Liver (tissue), 9 donors: ENCODE results near the gene IL11RA. TPM values are rescaled to one million over a fixed set of nuclear protein-coding genes. Genes with fewer than 3 reads are reported as not detected.

Experiments
- DNase-seq: peaks from one replicate; pipeline ENCODE4 v3.0.0-alpha.2; 2017; ENCODE audit warnings: low spot score
- H3K27ac ChIP-seq, 2 donors: one replicate each; pipeline ENCODE4 v1.7.0; 2013; ENCODE audit warnings: inconsistent platforms in 2 of 2, low read length in 2 of 2, control low read depth in 1 of 2, low read depth in 1 of 2, mild to moderate bottlenecking in 1 of 2
- H3K27me3 ChIP-seq, 4 donors: one replicate each; pipeline versions ENCODE4 v1.6.1 to v1.7.0; 2013; ENCODE audit warnings: low read length in 3 of 4, inconsistent platforms in 1 of 4, mild to moderate bottlenecking in 1 of 4, moderate library complexity in 1 of 4; ENCODE audit not compliant: control insufficient read depth in 4 of 4, insufficient read depth in 4 of 4
- H3K36me3 ChIP-seq, 4 donors: one replicate each; pipeline versions ENCODE4 v1.6.1 to v1.7.0; 2013; ENCODE audit warnings: low read length in 3 of 4, mild to moderate bottlenecking in 3 of 4, low read depth in 1 of 4, moderate library complexity in 1 of 4; ENCODE audit not compliant: control insufficient read depth in 4 of 4, insufficient read depth in 3 of 4
- H3K4me1 ChIP-seq, 4 donors: one replicate each; pipeline versions ENCODE4 v1.6.1 to v1.7.0; 2013; ENCODE audit warnings: low read length in 3 of 4, mild to moderate bottlenecking in 3 of 4, moderate library complexity in 1 of 4; ENCODE audit not compliant: control insufficient read depth in 4 of 4, insufficient read depth in 4 of 4
- H3K4me3 ChIP-seq, 3 donors: one replicate each; pipeline versions ENCODE4 v1.6.1 to v1.7.0; 2013; ENCODE audit warnings: low read length in 3 of 3, control low read depth in 1 of 3, low read depth in 1 of 3, mild to moderate bottlenecking in 1 of 3
- H3K9ac ChIP-seq, 2 donors: one replicate each; pipeline ENCODE4 v1.7.0; 2013; ENCODE audit warnings: low read length in 2 of 2, mild to moderate bottlenecking in 2 of 2, moderate library complexity in 2 of 2, control low read depth in 1 of 2, low read depth in 1 of 2
- H3K9me3 ChIP-seq, 4 donors: one replicate each; pipeline versions ENCODE4 v1.6.1 to v1.7.0; 2013; ENCODE audit warnings: low read length in 3 of 4; ENCODE audit not compliant: control insufficient read depth in 4 of 4
- ATF3 ChIP-seq: IDR thresholded peaks from 2 replicates; pipeline ENCODE4 v1.6.1; 2016; ENCODE audit warnings: antibody characterized with exemption
- CTCF ChIP-seq: fragments of 150-350 bp; IDR thresholded peaks from 2 replicates; pipeline ENCODE4 v1.5.1; 2017; ENCODE audit warnings: improper control_type of control experiment, low read depth, low read length; ENCODE audit not compliant: missing input control
- EGR1 ChIP-seq, 2 donors: IDR thresholded peaks; 2 replicates each; pipeline ENCODE4 v1.6.1; 2016 to 2018; ENCODE audit warnings: antibody characterized with exemption in 2 of 2, low read depth in 2 of 2
- FOXA1 ChIP-seq: IDR thresholded peaks from 2 replicates; pipeline ENCODE4 v1.6.1; 2016; ENCODE audit warnings: antibody characterized with exemption
- FOXA2 ChIP-seq: IDR thresholded peaks from 2 replicates; pipeline ENCODE4 v1.6.1; 2016; ENCODE audit warnings: antibody characterized with exemption
- GABPA ChIP-seq, 2 donors: IDR thresholded peaks in 1 of 2; conservative IDR thresholded peaks in 1 of 2; 2 replicates each; pipeline ENCODE4 v1.6.1; 2016; ENCODE audit warnings: antibody characterized with exemption in 2 of 2, mild to moderate bottlenecking in 1 of 2, moderate library complexity in 1 of 2
- HNF4A ChIP-seq, 2 donors: conservative IDR thresholded peaks; 2 replicates each; pipeline ENCODE4 v1.6.1; 2016; ENCODE audit warnings: antibody characterized with exemption in 2 of 2, mild to moderate bottlenecking in 2 of 2
- HNF4G ChIP-seq: IDR thresholded peaks from 2 replicates; pipeline ENCODE4 v1.6.1; 2016; ENCODE audit warnings: antibody characterized with exemption
- JUND ChIP-seq, 2 donors: IDR thresholded peaks; 2 replicates each; pipeline ENCODE4 v1.6.1; 2016; ENCODE audit warnings: antibody characterized with exemption in 2 of 2
- NR2F2 ChIP-seq: IDR thresholded peaks from 2 replicates; pipeline ENCODE4 v1.6.1; 2016; ENCODE audit warnings: antibody characterized with exemption
- RXRA ChIP-seq, 2 donors: IDR thresholded peaks; 2 replicates each; pipeline ENCODE4 v1.6.1; 2017 to 2018; ENCODE audit warnings: antibody characterized with exemption in 2 of 2, mild to moderate bottlenecking in 1 of 2
- SP1 ChIP-seq: IDR thresholded peaks from 2 replicates; pipeline ENCODE4 v1.6.1; 2018; ENCODE audit warnings: antibody characterized with exemption, mild to moderate bottlenecking
- YY1 ChIP-seq: IDR thresholded peaks from 2 replicates; pipeline ENCODE4 v1.6.1; 2016; ENCODE audit warnings: antibody characterized with exemption, mild to moderate bottlenecking
- WGBS: extraction: QIAGEN DNeasy Blood & Tissue Kit; methylation state at CpG from one replicate; pipeline ENCODE4 v1.1.7; 2013; 5-methylcytosine and 5-hydroxymethylcytosine counted together
- polyA plus RNA-seq, 2 donors: library from polyadenylated mRNA; stranded (reverse) in 1 of 2; unstranded in 1 of 2; fragments of 200-250 nt in 1 of 2; fragments of >200 nt in 1 of 2; fragmentation: Nextera tagmentation in 1 of 2; extraction: Ambion mirVana in 1 of 2; gene quantifications; one replicate each; pipeline versions ENCODE4 v1.2.1 to v1.2.3, GENCODE V29; 2013 to 2015
- total RNA-seq, 2 donors: library from RNA; depleted of rRNA; stranded (reverse); fragments of >200 nt; gene quantifications; one replicate each; pipeline ENCODE4 v1.2.3, GENCODE V29; 2014
- TF ChIP-seq, protein P1 (sequence below): IDR thresholded peaks from 2 replicates; pipeline ENCODE4 v1.6.1; 2016; ENCODE audit warnings: antibody characterized with exemption, mild to moderate bottlenecking
- TF ChIP-seq, protein P2 (sequence below): IDR thresholded peaks from 2 replicates; pipeline ENCODE4 v1.6.1; 2016; ENCODE audit warnings: antibody characterized with exemption
- TF ChIP-seq, protein P3 (sequence below): IDR thresholded peaks from 2 replicates; pipeline ENCODE4 v1.6.1; 2016; ENCODE audit warnings: antibody characterized with exemption
- donor health status: healthy.
- donor health status: healthy.
- donor health status: healthy.
- donor health status: healthy.
- donor health status: healthy.

Gene IL11RA
- total and polyA plus RNA-seq, 4 donors: 10.0 to 35.3 (median 14.7) TPM

DNA sequence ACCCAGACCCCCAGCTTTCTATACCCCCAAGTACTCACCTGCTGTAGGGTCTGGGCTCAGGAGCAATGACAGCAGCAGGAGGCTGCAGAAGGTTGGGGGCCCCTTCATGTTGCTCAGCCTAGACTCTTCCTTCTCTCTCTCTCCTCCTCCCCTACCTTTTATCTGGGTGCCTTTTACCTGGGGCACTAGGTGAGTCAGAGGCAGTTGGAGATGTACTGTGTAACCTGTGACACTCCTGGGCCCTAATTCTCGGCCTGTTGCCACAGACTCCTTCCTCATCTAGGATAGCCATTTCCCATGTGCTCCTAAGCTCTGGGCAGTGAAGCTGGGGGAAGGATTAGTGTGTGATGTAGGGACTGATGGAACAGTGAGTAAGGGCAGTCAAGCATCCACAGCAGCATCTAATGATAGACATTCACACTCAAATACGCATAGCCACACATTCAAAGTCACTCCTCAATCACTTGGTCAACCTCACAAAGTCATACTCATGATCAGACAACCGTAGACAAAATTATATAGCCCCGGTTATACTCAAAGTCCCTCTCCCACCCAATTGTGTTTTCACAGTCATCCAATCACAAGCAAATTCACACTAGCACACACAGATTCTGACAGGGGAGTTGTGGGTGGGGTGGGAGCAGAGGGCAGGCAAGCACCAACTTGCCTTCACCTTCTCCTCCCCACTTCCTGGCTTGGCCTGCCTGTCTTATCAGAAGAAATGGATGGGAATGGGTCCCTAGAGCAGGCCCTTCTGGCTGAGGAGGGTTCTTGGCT is 10.7 kb downstream of the IL11RA start, which contains the start of gene CCL27:
Gene CCL27, minus strand, starts transcription at position 132 of the 777 bp plus-strand sequence. Its CDS starts 24 bp downstream, at position 108.
- Histone ChIP-seq H3K27ac (no peak within 1 kb of the TSS), H3K4me3 (no peak within 1 kb of the TSS), H3K27me3 (no peaks in the 10 kb centered on the region), H3K4me1 (peaks cover 4 to 23% (median 13%) of the 10 kb centered on the region in 4 donors), H3K9me3 (no peaks in the 10 kb centered on the region), H3K36me3 (peaks cover 0 to 14% (median 0%) of the 10 kb centered on the region in 4 donors), H3K9ac (no peak within 1 kb of the TSS)
- 95% methylated on average over 4 of the region's 4 CpGs for WGBS
- no peak for DNase-seq
- TF ChIP-seq, protein P1, sequence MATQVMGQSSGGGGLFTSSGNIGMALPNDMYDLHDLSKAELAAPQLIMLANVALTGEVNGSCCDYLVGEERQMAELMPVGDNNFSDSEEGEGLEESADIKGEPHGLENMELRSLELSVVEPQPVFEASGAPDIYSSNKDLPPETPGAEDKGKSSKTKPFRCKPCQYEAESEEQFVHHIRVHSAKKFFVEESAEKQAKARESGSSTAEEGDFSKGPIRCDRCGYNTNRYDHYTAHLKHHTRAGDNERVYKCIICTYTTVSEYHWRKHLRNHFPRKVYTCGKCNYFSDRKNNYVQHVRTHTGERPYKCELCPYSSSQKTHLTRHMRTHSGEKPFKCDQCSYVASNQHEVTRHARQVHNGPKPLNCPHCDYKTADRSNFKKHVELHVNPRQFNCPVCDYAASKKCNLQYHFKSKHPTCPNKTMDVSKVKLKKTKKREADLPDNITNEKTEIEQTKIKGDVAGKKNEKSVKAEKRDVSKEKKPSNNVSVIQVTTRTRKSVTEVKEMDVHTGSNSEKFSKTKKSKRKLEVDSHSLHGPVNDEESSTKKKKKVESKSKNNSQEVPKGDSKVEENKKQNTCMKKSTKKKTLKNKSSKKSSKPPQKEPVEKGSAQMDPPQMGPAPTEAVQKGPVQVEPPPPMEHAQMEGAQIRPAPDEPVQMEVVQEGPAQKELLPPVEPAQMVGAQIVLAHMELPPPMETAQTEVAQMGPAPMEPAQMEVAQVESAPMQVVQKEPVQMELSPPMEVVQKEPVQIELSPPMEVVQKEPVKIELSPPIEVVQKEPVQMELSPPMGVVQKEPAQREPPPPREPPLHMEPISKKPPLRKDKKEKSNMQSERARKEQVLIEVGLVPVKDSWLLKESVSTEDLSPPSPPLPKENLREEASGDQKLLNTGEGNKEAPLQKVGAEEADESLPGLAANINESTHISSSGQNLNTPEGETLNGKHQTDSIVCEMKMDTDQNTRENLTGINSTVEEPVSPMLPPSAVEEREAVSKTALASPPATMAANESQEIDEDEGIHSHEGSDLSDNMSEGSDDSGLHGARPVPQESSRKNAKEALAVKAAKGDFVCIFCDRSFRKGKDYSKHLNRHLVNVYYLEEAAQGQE: no peak
- TF ChIP-seq FOXA1: no peak
- TF ChIP-seq, protein P2, sequence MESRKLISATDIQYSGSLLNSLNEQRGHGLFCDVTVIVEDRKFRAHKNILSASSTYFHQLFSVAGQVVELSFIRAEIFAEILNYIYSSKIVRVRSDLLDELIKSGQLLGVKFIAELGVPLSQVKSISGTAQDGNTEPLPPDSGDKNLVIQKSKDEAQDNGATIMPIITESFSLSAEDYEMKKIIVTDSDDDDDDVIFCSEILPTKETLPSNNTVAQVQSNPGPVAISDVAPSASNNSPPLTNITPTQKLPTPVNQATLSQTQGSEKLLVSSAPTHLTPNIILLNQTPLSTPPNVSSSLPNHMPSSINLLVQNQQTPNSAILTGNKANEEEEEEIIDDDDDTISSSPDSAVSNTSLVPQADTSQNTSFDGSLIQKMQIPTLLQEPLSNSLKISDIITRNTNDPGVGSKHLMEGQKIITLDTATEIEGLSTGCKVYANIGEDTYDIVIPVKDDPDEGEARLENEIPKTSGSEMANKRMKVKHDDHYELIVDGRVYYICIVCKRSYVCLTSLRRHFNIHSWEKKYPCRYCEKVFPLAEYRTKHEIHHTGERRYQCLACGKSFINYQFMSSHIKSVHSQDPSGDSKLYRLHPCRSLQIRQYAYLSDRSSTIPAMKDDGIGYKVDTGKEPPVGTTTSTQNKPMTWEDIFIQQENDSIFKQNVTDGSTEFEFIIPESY: no peak

GRCh38 chr9:34663303-34663605 is 11.3 kb downstream of the IL11RA start:
- no peak for DNase-seq
- peaks cover 0 to 14% (median 0%) of the 10 kb centered on the region in 4 donors for H3K36me3 ChIP-seq
- no peaks in the 10 kb centered on the region for H3K27me3 ChIP-seq
- H3K9ac ChIP-seq: no peak overlapping the region
- TF ChIP-seq SP1 (no peak), YY1 (no peak), HNF4G (no peak), EGR1 (IDR thresholded peaks at IDR 0.05; ENCODE audit: low read depth in 2 of 2) (no peak), JUND (IDR thresholded peaks at IDR 0.05) (no peak), RXRA (IDR thresholded peaks at IDR 0.05) (no peak), FOXA1 (no peak), HNF4A (conservative IDR thresholded peaks at IDR 0.05) (no peak), GABPA (IDR thresholded peaks at IDR 0.05 in 1 of 2, conservative IDR thresholded peaks at IDR 0.05 in 1 of 2) (no peak), CTCF (no peak), NR2F2 (no peak), FOXA2 (no peak), ATF3 (no peak)
- TF ChIP-seq, protein P2: no peak
- TF ChIP-seq, protein P1: no peak
- TF ChIP-seq, protein P3, sequence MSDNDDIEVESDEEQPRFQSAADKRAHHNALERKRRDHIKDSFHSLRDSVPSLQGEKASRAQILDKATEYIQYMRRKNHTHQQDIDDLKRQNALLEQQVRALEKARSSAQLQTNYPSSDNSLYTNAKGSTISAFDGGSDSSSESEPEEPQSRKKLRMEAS: no peak
- H3K27ac ChIP-seq: no peak overlapping the region
- H3K4me1 ChIP-seq: peaks cover 4 to 25% (median 13%) of the 10 kb centered on the region in 4 donors
- H3K4me3 ChIP-seq: no peak overlapping the region
- H3K9me3 ChIP-seq: no peaks in the 10 kb centered on the region
